K562 (cell line): ENCODE measurements around the gene EEF1AKMT4.

ENCODE experiments used
- CBX5 ChIP-seq: IDR thresholded peaks from 2 replicates; pipeline ENCODE4 v1.6.1; 2014; ENCODE audit warnings: low read depth, borderline replicate concordance
- JUNB ChIP-seq: fragments of 450-650 bp; formaldehyde crosslinking; conservative IDR thresholded peaks from 2 replicates; pipeline ENCODE4 v1.4.0; 2020; ENCODE audit warnings: mild to moderate bottlenecking
- KLF16 ChIP-seq: IDR thresholded peaks from 2 replicates; pipeline ENCODE4 v1.6.1; 2016; ENCODE audit warnings: antibody characterized with exemption
- MXI1 ChIP-seq: IDR thresholded peaks from 2 replicates; pipeline ENCODE4 v1.6.1; 2011; ENCODE audit warnings: low read depth, mild to moderate bottlenecking, improper control_type of control experiment, low read length
- RAD51 ChIP-seq: fragments of 450-650 bp; IDR thresholded peaks from 2 replicates; pipeline ENCODE4 v1.7.1; 2016; ENCODE audit warnings: low read depth, mild to moderate bottlenecking, borderline replicate concordance
- SMAD1 ChIP-seq: fragments of 150-350 bp; IDR thresholded peaks from 2 replicates; pipeline ENCODE4 v1.6.1; 2014; ENCODE audit warnings: low read length, low read depth; ENCODE audit not compliant: partially characterized antibody
- ZNF140 ChIP-seq: fragments of 250-450 bp; sonication (Bioruptor Pico); IDR thresholded peaks from 2 replicates; pipeline ENCODE4 v1.8.0; 2021; ENCODE audit warnings: moderate library complexity, mild to moderate bottlenecking, inconsistent platforms
- ZNF398 ChIP-seq: fragments of 250-450 bp; sonication (Bioruptor Pico); IDR thresholded peaks from 2 replicates; pipeline ENCODE4 v1.8.0; 2021; ENCODE audit warnings: moderate library complexity, mild to moderate bottlenecking, inconsistent platforms
- ZNF449 ChIP-seq: fragments of 250-450 bp; sonication (Bioruptor Pico); IDR thresholded peaks from 2 replicates; pipeline ENCODE4 v1.8.0; 2022; ENCODE audit warnings: moderate library complexity, mild to moderate bottlenecking, inconsistent platforms

GRCh38 chr3:184259396-184259877 is 10.0 kb downstream of the EEF1AKMT4 start:
- TF ChIP-seq RAD51 (no peak), CBX5 (no peak), MXI1 (no peak), ZNF449 (CRISPR knock-in tag) (no peak), ZNF398 (CRISPR knock-in tag) (no peak), KLF16 (no peak), ZNF140 (CRISPR knock-in tag) (no peak), JUNB (CRISPR knock-in tag) (no peak), SMAD1 (no peak)
